Ovary (tissue), 9 donors: ENCODE results near the gene ACOT7. TPM values are rescaled to one million over a fixed set of nuclear protein-coding genes. Genes with fewer than 3 reads are reported as not detected.

ENCODE experiments used
- DNase-seq, 5 donors: peaks; one replicate each; pipeline ENCODE4 v3.0.0-alpha.2; 2019 to 2020
- H3K27ac ChIP-seq, 2 donors: fragments of 200-600 bp; one replicate each; pipeline versions ENCODE4 v1.5.1 to v1.8.0; 2019 to 2022
- H3K27me3 ChIP-seq: fragments of 200-600 bp; one replicate; pipeline ENCODE4 v1.8.0; 2022
- H3K36me3 ChIP-seq: fragments of 200-600 bp; sonication (generic); one replicate; pipeline ENCODE4 v1.5.1; 2019
- H3K4me1 ChIP-seq: one replicate; pipeline ENCODE4 v1.8.1; 2013; ENCODE audit warnings: mild to moderate bottlenecking, moderate library complexity; ENCODE audit not compliant: insufficient read depth
- H3K4me3 ChIP-seq: fragments of 200-600 bp; sonication (generic); one replicate; pipeline ENCODE4 v1.5.1; 2017
- H3K9me3 ChIP-seq, 2 donors: fragments of 200-600 bp in 1 of 2; sonication (generic) in 1 of 2; one replicate each; pipeline versions ENCODE4 v1.5.1 to v1.8.1; 2013 to 2019; ENCODE audit warnings: mild to moderate bottlenecking in 1 of 2, moderate library complexity in 1 of 2
- CTCF ChIP-seq, 3 donors: fragments of 450-650 bp in 2 of 3; fragments of 200-600 bp in 1 of 3; IDR thresholded peaks; one replicate each; pipeline versions ENCODE4 v1.5.1 to v1.8.0; 2016 to 2022; ENCODE audit warnings: antibody characterized with exemption in 3 of 3, mild to moderate bottlenecking in 1 of 3
- EP300 ChIP-seq: sonication (generic); formaldehyde crosslinking; IDR thresholded peaks from one replicate; pipeline ENCODE4 v1.6.1; 2017; ENCODE audit warnings: antibody characterized with exemption
- POLR2A ChIP-seq: fragments of 450-650 bp; IDR thresholded peaks from one replicate; pipeline ENCODE4 v1.6.1; 2017; ENCODE audit warnings: antibody characterized with exemption, mild to moderate bottlenecking, moderate library complexity
- WGBS, 3 donors: extraction: QIAGEN DNeasy Blood & Tissue Kit in 1 of 3; methylation state at CpG; one replicate each; pipeline versions ENCODE4 v1.1.5 to v1.1.7; 2013 to 2017; 5-methylcytosine and 5-hydroxymethylcytosine counted together
- intact Hi-C, 4 donors: fragments of 100-400 bp; cut with DNase I; formaldehyde crosslinking; loops; one replicate each; pipeline versions ENCODE4 v1.11.0 to v1.15.1; 2022 to 2023
- polyA plus RNA-seq, 2 donors: library from polyadenylated mRNA; stranded (reverse); fragments of 200-250 nt in 1 of 2; fragments of 350-450 nt in 1 of 2; fragmentation: Illumina TruSeq in 1 of 2; extraction: RNeasy Lipid Tissue Mini Kit (QIAGEN cat#74804) in 1 of 2; gene quantifications; one replicate each; pipeline ENCODE4 v1.2.3, GENCODE V29; 2013 to 2014
- total RNA-seq, 7 donors: library from RNA; depleted of rRNA in 2 of 7; stranded (reverse); fragments of >200 nt in 2 of 7; fragmentation: NEBNext Ultra II Directional in 3 of 7; extraction: Animal tissue kit (Norgen Biotek cat#: 25700) in 3 of 7; gene quantifications; one replicate each; pipeline versions ENCODE4 v1.1.0 to v1.2.4, GENCODE V29; 2016 to 2023
- donor health status: DM: no; HTN: no; CAD: no; lungs with moderate emphysema.
- donor health status: DM: no; HTN: no; CAD: no.
- donor health status: Bipolar disorder and iron deficiency.
- donor health status: DM: yes; HTN: yes; CAD: no.
- donor health status: DM: no; HTN: no; CAD: no.
- donor health status: DM: yes; HTN: yes; CAD: no.

ACOT7 gene
- total and polyA plus RNA-seq, 9 donors: 6.4 to 20.7 (median 11.3) TPM

- Histone ChIP-seq H3K9me3 (no peaks in the 10 kb centered on the region), H3K27me3 (no peaks in the 10 kb centered on the region), H3K27ac (no peak overlapping the region), H3K36me3 (no peaks in the 10 kb centered on the region), H3K4me3 (no peak overlapping the region), H3K4me1 (no peaks in the 10 kb centered on the region)
- no peak for DNase-seq
- intact Hi-C loops: loop anchor here (2.0 to 5.0 kb wide), 2 partner anchors 95 kb away; no protein-coding TSS in a partner anchor
- WGBS, 3 donors: 73 to 77% (median 77%) methylated on average over 9 of the region's 9 CpGs
- TF ChIP-seq POLR2A (no peak), EP300 (no peak), CTCF (IDR thresholded peaks at IDR 0.05) (no peak)
These were observed 51.5 kb downstream of the ACOT7 start for GRCh38 chr1:6342056-6342455.

GRCh38 chr1:6338695-6339094 is 54.9 kb downstream of the ACOT7 start:
- H3K4me1 ChIP-seq: no peaks in the 10 kb centered on the region
- DNase-seq: no peak
- H3K27me3 ChIP-seq: no peaks in the 10 kb centered on the region
- no peak overlapping the region for H3K4me3 ChIP-seq
- intact Hi-C loops: loop anchor here in 1 of 4 donors (10.0 kb wide), 1 partner anchor 294 kb away; the partner anchor contains the start of gene KCNAB2
- TF ChIP-seq POLR2A (no peak), CTCF (IDR thresholded peaks at IDR 0.05) (no peak), EP300 (no peak)
- H3K9me3 ChIP-seq: no peaks in the 10 kb centered on the region
- H3K27ac ChIP-seq: no peak overlapping the region
- H3K36me3 ChIP-seq: no peaks in the 10 kb centered on the region
- WGBS, 3 donors: 84 to 90% (median 87%) methylated on average over 7 of the region's 7 CpGs

- no peak for DNase-seq
- no peak overlapping the region for H3K27ac ChIP-seq
- no peak overlapping the region for H3K4me3 ChIP-seq
- no peaks in the 10 kb centered on the region for H3K9me3 ChIP-seq
- TF ChIP-seq CTCF (IDR thresholded peaks at IDR 0.05): no peak
- no peak for TF ChIP-seq POLR2A
- TF ChIP-seq EP300: no peak
- no peaks in the 10 kb centered on the region for H3K27me3 ChIP-seq
- 89 to 91% (median 90%) methylated on average over 22 of the region's 22 CpGs for WGBS, 3 donors
- intact Hi-C loops: loop anchor here in 1 of 4 donors (10.0 kb wide), 1 partner anchor 292 kb away; the partner anchor contains the start of gene KCNAB2
- H3K36me3 ChIP-seq: no peaks in the 10 kb centered on the region
- no peaks in the 10 kb centered on the region for H3K4me1 ChIP-seq
These were observed 56.6 kb downstream of the ACOT7 start for GRCh38 chr1:6336776-6337622.

GRCh38 chr1:6334261-6334993 is 59.1 kb downstream of the ACOT7 start:
- Histone ChIP-seq H3K4me3 (no peak overlapping the region), H3K4me1 (peaks cover 12% of the 10 kb centered on the region), H3K36me3 (no peaks in the 10 kb centered on the region), H3K27ac (no peak overlapping the region), H3K27me3 (no peaks in the 10 kb centered on the region), H3K9me3 (no peaks in the 10 kb centered on the region)
- 77 to 82% (median 80%) methylated on average over 14 of the region's 14 CpGs for WGBS, 3 donors
- intact Hi-C loops: loop anchor here in 1 of 4 donors (10.0 kb wide), 1 partner anchor 290 kb away; the partner anchor contains the start of gene KCNAB2
- DNase-seq: no peak
- TF ChIP-seq EP300 (no peak), POLR2A (no peak), CTCF (IDR thresholded peaks at IDR 0.05) (no peak)
